Hematopoietic multipotent progenitor cell treated with erythropoietin and hydrocortisone succinate and interleukin-3 and kit ligand, for 15 days (in vitro differentiated cells): ENCODE data around the gene E2F8.

Source experiments
- DNase-seq: peaks from one replicate; pipeline ENCODE4 v3.0.0-alpha.2; 2015; ENCODE audit warnings: low spot score

E2F8 gene

GRCh38 chr11:19187114-19187832 lies 53.5 kb downstream of the E2F8 start:
- DNase-seq: no peak

- no peak for DNase-seq
These were observed 55.2 kb downstream of the E2F8 start for GRCh38 chr11:19185516-19186052.

- no peak for DNase-seq
These were observed 55.7 kb downstream of the E2F8 start for GRCh38 chr11:19185036-19185435.

GRCh38 chr11:19183646-19184045 lies 57.1 kb downstream of the E2F8 start:
- DNase-seq: no peak

- DNase-seq: no peak
These were observed 59.0 kb downstream of the E2F8 start for GRCh38 chr11:19181531-19182261.

- DNase-seq: no peak
These were observed 64.0 kb downstream of the E2F8 start for GRCh38 chr11:19176629-19177186.
